GM19193 (cell line): ENCODE results near the gene TSPOAP1.

Source experiments
- POLR2A ChIP-seq: IDR thresholded peaks from 4 replicates; pipeline ENCODE4 v1.6.1; 2011; ENCODE audit not compliant: insufficient read depth, insufficient read length; ENCODE audit errors: extremely low read depth

TSPOAP1 gene

GRCh38 chr17:58268774-58269556 is 59.6 kb downstream of the TSPOAP1 start:
- no peak for TF ChIP-seq POLR2A

GRCh38 chr17:58268326-58268725 is 60.3 kb downstream of the TSPOAP1 start:
- no peak for TF ChIP-seq POLR2A

- no peak for TF ChIP-seq POLR2A
Observed at GRCh38 chr17:58267347-58268324, 61.0 kb downstream of the TSPOAP1 start.

GRCh38 chr17:58265902-58266875 is 62.4 kb downstream of the TSPOAP1 start:
- no peak for TF ChIP-seq POLR2A

GRCh38 chr17:58265271-58265670 is 63.3 kb downstream of the TSPOAP1 start:
- TF ChIP-seq POLR2A = no peak

GRCh38 chr17:58264407-58265103 is 64.0 kb downstream of the TSPOAP1 start:
- no peak for TF ChIP-seq POLR2A

- no peak for TF ChIP-seq POLR2A
Observed at GRCh38 chr17:58263773-58264172, 64.8 kb downstream of the TSPOAP1 start.

- TF ChIP-seq POLR2A = no peak
Observed at GRCh38 chr17:58262149-58262548, 66.4 kb downstream of the TSPOAP1 start.

GRCh38 chr17:58254803-58255202 is 73.8 kb downstream of the TSPOAP1 start:
- no peak for TF ChIP-seq POLR2A

- no peak for TF ChIP-seq POLR2A
Observed at GRCh38 chr17:58253082-58253481, 75.5 kb downstream of the TSPOAP1 start.

- TF ChIP-seq POLR2A = no peak
Observed at GRCh38 chr17:58252141-58252540, 76.5 kb downstream of the TSPOAP1 start.
